Epidermal melanocyte (primary cell): ENCODE data around the gene PIP4K2A.
"Not testable (repeated sequence)": the region's sequence is repeated elsewhere in the genome, so short reads cannot be mapped to it uniquely, and the experiment has no call there.

Experiments used
- DNase-seq: peaks from one replicate; pipeline ENCODE4 v3.0.0; 2011; ENCODE audit warnings: low spot score; ENCODE audit not compliant: insufficient read length

Gene PIP4K2A

DNA sequence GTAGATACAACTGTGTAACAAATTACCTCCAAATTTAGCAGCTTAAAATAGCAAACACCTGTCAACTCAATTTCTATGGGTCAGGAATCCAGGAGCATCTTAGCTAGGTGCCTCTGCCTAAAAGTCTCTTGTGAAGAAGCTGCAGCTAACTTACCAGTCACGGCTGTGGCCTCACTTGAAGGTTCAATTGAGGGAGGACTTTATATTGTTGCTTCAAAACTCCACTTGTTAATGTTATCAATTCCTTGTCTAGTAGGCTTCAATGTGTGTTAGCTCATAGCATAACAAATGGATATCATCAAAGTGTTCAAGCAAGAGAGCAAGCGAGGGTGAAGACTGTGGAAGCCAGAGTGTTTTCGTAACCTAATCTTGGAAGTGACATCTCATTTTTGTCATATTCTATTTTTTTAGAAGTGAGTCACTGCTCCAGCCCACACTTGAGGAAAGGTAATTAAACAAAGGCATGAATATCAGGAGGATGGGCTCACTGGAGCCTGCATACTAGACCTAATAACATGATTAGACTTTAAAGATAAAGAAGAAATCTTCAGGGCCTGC, 196.1 kb downstream of the PIP4K2A start:
- DNase-seq, result no peak

DNA sequence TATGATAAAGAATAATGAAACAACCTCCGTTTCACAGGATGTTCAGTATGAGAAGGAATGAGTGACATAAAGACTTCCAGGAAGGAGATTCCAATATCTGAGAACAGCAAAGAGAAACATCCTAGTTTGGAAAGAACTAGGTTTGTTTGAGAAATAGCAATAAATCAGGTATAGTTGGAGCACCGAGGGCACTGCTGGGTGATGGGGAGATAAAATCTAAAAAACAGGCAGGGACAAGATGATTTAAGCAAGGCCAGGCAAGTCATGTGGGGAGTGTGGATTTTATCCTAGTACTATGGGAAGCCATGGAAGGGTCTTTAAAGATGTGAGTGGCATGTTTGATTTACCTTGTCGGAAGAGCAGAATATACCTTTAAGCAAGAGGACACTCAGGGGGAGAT, 199.4 kb downstream of the PIP4K2A start:
- no peak for DNase-seq

DNA sequence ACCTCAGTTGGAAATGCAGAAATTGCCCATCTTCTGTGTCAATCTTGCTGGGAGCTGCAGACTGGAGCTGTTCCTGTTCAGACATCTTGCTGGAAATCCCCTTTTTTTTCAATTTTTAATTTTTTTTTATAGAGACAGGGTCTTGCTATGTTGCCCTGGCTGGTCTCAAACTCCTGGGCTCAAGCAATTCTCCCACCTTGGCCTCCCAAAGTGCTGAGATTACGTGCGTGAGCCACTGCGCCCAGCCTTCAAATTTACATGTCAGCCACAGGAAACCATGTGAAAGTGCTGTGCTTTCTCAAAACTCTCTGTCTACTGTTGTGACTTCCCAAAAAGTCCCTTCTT, 200.0 kb downstream of the PIP4K2A start:
- not testable (repeated sequence) for DNase-seq

DNA sequence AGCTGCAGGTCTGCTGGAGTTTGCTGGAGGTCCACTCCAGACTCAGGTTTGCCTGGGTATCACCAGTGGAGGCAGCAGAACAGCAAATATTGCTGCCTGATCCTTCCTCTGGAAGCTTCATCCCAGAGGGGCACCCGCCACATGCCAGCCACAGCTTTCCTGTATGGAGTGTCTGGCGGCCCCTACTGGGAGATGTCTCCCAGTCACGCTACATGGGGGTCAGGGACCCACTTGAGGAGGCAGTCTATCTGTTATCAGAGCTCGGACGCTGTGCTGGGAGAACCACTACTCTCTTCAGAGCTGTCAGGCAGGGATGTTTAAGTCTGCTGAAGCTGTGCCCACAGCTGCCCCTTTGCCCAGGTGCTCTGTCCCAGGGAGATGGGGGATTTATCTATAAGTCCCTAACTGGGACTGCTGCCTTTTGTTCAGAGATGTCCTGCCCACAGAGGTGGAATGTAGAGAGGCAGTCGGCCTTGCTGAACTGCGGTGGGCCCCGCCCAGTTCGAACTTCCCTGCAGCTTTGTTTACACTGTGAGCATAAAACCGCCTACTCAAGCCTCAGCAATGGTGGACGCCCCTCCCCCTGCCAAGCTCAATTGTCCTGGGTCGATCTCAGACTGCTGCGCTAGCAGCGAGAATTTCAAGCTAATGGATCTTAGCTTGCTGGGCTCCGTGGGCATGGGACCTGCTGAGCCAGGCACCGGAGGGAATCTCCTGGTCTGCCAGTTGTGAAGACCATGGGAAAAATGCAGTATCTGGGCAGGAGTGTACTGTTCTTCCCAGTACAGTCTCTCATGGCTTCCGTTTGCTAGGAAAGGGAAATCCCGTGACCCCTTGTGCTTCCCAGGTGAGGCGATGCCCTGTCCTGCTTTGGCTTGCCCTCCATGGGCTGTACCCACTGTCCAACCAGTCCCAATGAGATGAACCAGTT, 200.6 kb downstream of the PIP4K2A start:
- DNase-seq, result not testable (repeated sequence)

DNA sequence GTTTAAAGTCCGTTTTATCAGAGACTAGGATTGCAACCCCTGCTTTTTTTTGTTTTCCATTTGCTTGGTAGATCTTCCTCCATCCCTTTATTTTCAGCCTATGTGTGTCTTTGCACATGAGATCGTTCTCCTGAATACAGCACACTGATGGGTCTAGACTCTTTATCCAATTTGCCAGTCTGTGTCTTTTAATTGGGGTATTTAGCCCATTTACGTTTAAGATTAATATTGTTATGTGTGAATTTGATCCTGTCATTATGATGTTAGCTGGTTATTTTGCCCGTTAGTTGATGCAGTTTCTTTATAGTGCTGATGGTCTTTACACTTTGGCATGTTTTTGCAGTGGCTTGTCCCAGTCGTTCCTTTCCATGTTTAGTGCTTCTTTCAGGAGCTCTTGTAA, 202.4 kb downstream of the PIP4K2A start:
- DNase-seq, result not testable (repeated sequence)

DNA sequence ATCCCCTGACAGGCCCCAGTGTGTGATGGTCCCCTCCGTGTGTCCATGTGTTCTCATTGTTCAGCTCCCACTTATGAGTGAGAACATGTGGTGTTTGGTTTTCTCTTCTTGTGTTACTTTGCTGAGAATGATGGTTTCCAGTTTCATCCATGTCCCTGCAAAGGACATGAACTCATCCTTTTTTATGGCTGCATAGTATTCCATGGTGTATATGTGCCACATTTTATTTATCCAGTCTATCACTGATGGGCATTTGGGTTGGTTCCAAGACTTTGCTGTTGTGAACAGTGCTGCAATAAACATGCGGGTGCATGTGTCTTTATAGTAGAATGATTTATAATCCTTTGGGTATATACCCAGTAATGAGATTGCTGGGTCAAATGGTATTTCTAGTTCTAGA, 206.2 kb downstream of the PIP4K2A start:
- DNase-seq, result not testable (repeated sequence)

DNA sequence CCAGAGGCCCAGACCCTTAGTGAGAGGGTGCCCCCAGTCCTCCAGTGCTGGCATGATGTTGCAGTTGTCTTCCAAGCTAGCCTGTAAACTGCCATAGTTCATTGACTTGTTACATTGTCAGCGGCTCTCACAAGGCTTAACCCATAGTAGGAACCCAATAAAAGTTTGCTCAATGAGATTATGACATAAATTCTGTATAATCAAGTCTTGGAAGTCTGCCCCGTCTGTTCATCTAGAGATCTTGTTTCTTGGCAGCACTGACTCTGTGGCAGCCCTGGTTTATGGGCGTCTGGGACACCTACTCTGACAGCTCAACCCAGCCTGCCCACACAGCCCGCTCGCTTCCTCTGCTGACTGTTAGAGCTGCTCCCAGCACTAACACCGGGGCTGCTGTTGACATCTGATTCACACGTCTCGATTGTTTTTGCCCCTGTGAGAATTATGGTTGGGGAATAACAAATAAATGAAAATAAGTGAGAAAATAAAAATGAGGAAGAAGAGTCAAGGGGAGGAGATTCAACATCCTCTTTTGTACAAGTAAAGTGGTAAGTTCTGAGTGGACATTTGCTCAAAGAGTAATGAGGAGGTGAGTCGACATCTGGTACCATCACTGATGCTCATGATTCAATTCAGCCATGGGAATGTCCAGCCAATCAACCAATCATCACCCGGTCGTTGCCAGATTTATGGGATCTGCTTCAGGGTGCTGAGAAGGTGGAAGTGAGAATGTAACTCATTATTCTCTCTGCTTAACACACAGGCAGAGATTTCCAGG, 208.3 kb downstream of the PIP4K2A start:
- DNase-seq, result no peak

DNA sequence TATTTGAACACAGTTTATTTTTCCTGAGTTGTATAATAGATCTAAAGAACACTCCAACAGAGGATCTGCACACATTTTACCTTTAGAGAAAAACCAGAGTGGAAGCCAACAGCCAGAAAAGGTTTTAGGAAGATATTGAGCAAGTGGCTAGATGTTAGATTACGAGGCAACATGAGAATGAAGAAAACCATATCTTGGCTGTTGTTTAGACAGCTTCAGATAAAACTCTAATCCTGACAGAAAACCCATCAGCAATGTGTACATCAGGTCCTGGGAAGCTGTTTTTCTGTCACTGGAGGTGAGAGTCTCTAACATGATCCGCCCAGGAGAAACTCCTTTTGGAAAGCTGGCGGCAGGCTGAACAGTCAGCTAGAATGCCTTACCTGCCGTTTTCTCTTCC, 209.6 kb downstream of the PIP4K2A start:
- no peak for DNase-seq

DNA sequence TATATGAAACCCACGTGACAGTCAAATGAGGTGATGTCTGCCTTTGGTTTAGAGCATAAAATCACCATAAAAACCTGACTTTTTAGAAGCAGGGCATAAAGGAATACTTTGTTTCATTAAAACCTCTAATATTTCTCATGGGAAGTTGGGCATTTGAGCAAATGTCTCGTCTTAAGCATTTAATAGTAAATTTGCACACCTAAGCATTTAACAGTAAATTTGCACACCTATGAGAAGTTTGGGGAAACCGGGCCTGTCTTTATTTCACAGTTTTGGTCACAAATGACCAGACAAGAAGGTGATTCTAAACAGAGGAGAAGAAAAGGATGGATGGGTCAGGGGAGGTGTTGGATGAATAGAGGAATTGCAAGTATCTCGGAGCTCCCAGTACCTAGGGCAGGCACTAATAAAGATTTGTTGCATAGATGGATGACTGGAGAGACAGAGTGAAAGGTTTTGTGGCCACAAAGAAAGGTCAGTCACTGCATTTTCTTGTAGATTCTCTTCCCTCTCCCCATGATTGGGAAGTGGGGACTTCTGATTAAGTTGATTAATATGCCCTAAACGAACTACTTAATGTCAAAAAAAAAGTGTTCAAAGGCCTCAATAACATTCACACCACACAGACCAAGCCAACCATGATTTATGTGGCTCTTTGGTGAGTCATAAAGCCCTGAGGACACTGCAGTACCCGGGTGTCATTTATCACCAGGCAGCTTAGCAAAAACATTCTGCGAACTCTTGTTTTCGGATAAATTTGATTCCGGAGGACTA, 210.9 kb downstream of the PIP4K2A start:
- DNase-seq, result no peak

DNA sequence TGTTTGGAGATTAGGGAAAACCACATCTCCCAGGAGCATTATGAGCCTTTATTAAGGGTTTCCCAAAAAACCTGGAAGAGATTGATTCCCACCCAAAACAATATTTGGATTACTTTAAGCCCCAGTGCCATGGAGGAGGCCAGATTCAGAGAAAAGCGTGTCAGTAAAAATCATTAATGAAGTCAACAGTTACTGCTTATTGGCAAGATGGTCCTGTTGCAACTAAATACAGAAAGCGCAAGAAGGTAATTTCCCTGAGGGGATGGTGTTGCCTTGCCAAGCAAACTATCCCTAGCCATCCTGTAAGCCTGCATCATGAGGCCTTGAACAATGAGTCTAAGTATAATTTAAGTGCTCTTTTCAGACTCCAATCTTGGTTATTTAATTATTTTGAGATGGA, 212.5 kb downstream of the PIP4K2A start:
- no peak for DNase-seq

DNA sequence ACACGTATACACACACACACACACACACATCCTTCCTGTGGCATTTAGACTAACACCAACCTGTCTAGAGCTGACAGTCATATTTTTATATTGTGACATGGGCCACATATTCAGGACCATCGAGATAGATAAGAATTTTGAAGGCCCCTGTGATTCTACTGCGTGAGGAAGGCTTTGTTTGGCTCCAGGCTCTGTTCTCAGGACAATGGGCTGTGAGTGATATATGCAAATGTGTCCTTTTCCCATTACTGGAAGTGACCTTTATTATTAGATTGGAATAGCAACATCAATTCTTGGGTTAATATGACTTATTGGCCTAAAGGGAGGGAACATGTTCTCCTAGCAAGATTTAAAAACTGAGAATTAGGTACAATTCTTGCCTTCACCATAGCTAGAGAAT, 213.0 kb downstream of the PIP4K2A start:
- no peak for DNase-seq

DNA sequence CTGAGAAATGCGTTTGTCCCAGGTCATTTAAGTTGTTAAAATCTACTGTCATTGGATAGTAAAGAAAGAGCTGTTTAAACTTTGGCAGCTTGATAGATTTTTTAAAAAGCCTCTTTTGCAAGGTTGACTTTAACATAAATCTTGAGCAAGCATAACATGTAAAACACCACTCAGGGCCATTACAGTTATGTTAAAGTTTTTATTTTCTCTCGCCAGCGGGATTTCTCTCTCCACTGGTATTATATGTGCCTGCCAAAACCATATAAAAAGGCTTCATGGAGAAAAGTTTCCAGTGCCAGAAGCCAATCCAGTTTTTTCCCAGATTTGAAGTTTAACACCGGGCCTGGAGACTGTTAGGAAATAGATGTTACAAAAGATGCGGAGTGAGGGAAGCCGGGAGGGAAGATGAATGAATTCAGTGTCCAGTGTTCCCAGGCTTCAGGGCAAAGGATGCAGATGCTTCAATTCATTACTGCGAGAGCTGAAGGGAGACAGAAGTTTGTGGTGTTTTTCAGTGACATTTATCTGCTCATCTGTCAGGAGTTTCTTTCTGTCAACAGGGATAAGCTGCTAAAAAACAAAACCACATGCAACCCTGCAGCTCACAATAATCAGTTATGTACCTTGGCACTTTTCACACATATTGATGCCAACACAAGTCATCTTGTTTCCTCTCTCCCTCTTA, 213.6 kb downstream of the PIP4K2A start:
- DNase-seq, result no peak

DNA sequence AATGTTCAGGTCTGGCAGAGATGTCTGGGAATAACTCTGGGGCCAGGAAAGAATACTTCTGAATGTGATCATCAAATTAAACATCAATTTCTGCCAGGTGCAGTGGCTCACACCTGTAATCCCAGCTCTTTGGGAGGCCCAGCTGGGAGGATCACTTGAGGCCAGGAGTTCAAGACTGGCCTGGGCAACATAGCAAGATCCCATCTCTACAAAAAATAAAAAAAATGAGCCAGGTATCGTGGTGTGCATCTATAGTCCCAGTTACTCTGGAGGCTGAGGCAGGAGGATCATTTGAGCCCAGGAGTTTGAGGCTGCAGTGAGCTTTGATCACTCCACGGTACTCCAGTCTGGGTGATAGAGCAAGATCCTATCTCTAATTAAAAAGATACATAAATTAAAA, 214.4 kb downstream of the PIP4K2A start:
- not testable (repeated sequence) for DNase-seq

DNA sequence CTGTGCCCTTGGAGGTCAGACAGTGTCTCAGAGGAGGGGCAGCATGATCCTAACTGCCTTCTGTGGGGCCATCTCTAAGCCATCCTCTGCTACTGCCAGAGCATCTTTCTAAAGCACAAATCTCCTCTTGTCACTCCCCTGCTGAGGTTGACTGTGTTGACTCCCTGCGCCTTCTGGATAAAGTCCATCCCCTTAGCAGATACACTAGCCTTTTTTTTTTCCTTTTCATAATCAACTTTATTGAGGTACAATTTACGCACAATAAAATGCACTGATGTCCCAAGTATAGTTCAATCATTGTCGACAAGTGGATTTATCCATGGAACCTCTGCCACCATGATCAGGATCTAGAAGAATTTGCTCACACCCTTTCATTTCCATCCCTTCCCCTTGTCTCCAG, 219.0 kb downstream of the PIP4K2A start:
- DNase-seq, result no peak

DNA sequence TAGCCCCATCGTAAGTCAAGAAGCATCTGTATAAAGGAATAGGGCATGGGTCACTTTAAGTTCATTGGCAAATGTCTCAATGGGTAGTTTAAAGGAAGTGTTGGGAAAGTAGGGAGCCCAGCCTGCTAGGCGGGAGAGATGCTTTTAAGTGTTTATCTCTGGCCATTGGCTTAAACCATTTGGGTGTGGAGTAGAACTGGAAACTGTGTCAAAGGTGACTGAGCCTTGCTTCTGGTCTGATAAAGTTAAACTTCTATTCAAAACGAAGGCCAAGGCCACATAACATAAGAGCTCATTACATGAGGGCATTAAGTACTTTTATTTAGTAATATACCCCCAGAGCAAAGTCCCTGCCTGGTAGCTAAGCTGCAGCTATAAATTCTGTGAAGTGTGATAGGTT, 220.4 kb downstream of the PIP4K2A start:
- no peak for DNase-seq

DNA sequence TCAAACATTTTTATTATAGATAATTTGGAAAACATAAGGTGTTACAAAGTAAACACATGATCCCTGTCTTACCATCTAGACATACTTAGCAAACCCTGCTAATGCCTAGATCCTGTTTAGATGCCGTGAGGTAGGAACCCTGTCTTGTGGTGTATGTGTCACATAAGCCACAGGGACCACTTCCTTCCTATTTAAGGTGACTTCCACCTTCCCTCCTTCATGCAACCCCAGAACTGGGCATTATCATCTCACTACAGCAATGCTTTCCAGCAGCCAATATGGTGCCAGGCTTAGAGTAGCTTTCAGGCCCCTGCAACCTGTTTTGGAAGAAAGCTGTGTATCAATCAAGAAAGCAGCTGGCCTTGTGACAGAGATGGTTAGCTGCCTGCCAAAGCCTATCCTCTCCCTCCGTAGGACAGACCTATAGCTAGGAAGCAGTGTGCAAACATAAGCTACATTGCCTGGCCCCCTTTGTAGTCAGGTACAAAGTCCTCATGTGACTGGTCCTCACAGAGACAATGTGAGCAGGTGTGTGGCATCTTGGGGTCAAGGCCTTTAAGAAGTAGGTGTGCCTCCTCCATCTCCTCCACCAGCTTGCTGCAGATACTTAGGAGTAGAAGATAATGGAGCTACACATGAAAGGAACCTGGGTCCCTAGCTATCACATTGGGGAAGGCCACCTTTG, 222.3 kb downstream of the PIP4K2A start:
- no peak for DNase-seq

DNA sequence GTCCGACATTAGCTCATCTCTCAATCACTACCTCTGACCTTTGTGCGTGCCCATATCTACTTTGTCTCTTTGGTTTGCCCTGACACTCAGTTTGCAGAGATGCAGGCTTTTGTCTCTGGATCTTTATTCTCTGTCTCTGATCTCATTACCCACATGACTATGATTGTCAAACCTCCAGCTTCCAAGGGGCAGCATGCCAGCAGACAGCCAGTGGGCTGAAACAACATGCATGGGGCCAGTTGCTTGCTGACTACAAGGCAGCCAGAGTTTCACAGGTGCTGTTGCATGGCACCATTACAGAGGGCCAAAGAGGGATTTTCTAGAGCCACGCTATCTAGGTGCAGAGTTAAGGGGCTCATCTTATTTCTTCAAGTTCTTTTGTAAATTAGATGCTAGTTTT, 222.9 kb downstream of the PIP4K2A start:
- DNase-seq, result no peak

DNA sequence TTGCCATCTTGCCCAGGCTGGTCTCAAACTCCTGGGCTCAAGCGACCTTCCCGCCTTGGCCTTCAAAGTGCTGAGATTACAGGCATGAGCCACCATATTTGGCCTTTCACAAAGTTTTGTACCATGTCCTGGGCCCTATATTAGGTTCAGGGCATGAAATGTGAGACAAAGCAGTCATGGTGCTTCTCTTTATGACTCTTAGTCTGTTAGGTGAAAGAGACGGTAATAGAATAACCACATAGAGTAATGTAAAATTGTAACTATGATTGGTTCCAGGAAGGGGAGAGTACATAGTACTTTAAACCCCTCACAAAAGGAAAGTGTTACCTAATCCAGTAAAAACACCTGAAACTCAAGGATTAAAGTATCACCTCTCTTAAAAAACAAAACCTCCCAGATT, 224.4 kb downstream of the PIP4K2A start:
- no peak for DNase-seq

DNA sequence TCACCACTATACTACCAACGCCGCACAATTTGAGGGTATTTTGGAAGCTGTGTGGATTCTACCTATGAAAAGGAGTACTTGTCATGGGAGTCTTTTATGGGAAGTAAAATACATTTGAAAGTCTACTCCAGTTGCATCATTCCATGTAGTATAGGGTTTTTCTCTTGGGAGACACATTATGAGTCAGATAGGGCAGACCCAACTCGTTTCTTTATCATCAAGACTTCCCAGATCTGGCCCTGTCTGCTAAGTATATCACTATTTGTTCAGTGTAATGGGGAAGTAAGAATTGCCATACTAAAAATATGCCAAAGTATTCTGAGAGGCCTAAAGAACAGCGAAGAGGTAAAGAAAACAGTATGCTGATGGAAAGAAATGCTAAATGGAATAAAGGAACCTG, 224.9 kb downstream of the PIP4K2A start:
- no peak for DNase-seq

DNA sequence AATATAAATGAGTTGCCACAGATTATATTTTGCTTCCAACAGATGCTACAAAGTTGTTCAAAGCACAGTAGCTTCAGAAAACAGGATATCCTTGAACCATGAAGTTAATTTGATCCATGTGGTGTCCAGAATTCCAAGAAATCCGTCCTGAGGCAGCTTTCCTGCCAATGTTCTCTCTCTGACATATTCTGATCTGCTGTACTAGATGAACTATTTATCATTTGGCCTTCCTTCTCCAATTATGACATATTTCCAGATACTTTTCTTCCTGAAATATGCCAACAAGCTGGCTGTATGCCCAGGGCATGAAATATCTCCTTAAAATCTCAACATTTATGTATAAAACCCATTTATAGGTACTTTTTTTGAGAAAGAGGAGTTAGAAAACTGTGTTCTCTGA, 227.9 kb downstream of the PIP4K2A start:
- DNase-seq, result no peak
